GF-D8 (cell line): ENCODE data around the gene PDXP.
A peak's percentile ranks its signal among the peaks of the same experiment; 100 is the strongest.

Experiments
- DNase-seq: peaks from one replicate; lab custom pipeline; 2025; lab: John Stamatoyannopoulos, UW

PDXP gene

DNA sequence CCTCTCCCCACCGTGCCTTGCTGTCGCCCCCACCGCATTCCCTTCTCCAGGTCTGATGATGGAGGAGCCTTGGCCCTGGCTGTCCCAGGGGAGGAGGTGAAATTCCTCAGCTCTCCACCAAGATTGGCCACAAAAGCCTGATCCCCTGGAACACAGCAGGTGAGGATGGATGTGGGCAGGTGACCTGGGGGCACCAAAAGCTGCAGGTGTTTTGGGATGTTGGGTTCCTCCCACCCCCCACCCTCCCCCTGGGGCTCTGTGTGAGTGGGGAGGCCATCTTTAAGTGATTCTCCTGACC is 39.0 kb downstream of the PDXP start:
- no peak for DNase-seq

DNA sequence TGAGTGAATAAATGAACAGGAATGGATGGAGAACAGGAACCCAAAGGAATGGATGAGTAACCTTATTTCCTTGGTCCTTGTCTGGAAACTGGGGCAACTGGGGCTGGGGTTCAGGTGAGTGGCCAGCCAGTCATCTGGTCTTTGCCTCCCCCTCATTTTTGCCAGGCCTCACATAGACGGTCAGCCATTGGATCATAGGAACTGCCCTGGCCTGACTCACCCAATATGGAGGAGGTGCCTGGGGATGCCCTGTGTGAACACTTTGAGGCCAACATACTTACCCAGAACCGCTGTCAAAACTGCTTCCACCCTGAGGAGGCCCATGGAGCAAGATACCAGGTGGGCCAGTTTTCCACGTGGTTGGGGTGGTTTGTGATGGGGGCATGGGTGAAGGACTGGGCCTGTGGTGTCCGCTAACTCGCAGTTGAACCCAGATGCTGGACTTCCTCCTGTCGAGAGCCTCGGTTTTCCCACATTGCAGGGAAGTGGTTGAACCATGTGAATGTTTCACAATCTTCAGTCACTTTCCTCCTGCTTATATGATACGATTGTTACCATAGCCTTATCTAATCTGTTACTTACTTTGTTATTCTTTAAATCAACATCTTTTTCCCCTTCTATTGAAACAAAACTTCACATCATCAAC is 42.7 kb downstream of the PDXP start:
- peak; percentile 74 for DNase-seq

DNA sequence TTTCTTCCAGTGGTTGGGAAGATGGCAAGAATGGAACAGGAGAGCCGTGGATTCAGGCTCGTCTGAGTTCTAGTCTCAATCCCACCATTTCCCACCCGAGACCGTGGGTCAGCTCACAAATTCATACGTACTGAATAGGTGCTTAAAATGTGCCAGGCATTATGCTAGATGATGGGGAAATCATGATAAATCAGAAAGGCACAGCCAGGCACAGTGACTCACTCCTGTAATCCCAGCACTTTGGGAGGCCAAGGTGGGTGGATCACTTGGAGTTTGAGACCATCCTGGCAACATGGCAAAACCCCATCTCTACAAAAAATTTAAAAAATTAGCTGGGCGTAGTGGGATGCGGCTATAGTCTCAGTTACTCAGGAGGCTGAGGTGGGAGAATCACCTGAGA is 45.4 kb downstream of the PDXP start:
- DNase-seq, result no peak

DNA sequence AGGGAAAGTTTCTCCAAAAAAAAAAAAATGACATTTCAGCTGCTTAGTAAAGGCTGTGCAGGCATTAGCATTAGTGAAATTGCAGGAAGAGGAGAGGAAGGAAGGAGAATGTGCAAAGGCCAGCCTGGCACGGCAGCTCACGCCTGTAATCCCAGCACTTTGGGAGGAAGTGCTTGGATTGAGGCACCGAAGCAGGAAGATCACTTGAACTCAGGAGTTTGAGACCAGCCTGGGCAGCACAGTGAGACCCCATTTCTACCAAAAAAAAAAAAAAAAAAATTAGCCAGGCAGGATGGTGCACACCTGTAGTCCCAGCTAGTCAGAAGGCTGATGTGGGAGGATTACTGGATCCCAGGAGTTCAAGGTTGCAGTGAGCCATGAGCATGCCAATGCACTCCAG is 46.1 kb downstream of the PDXP start:
- DNase-seq, result no peak

DNA sequence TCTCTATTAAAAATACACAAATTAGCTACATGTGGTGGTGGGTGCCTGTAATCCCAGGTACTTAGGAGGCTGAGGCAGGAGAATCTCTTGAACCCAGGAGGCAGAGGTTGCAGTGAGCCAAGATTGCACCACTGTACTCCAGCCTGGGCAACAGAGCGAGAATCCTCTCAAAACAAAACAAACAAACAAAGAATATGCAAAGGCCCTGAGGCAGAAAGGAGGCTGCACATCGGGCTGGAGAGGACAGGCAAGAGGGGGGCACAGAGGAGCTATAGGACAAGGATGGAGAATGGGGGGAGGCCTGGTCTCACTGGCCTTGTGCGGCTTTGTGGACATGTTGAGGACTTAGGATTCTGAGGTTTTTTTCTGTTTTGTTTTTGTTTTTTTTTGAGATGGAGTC is 46.7 kb downstream of the PDXP start:
- no peak for DNase-seq

DNA sequence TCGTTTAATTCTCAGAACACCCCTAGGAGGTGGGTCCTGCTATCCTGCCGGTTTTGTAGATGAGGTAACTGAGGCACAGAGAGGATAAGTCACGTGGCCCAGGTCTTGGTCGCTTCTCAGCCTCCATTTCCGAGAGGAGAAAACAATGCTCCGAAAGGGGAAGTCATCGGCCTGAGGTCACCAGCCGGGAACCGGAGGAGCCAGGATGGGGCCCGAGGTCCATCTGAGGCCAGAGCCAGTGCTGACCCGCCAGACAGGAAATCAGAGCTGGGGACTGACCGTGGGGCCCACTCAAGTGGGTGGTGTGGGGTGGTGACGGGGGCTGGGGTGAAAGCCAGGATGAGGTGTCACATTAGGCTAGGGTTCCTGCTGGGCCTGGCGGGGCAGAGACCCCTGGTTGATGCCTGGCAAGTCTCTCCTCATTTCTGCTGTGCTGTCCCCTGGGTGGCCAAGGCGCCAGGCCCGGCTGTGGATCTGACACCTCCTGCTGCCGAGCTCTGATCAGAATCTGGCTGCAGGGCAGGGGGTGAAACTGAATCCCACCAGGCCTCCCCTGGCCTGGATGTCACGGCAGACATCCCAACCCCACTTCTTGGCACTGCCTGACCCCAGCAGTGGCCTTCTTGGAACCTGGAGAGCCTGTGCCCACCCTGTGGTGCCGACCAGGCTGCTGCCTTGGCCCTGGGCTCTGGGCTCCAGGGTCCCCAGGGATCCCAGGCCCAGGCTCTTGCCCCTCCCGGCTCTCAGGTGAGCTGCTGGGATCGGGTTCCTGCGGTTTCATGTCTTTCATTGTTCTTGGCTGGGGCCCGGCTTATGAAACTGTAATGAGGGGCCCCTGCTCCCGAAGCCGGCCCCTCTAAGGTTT is 50.3 kb downstream of the PDXP start:
- no peak for DNase-seq

DNA sequence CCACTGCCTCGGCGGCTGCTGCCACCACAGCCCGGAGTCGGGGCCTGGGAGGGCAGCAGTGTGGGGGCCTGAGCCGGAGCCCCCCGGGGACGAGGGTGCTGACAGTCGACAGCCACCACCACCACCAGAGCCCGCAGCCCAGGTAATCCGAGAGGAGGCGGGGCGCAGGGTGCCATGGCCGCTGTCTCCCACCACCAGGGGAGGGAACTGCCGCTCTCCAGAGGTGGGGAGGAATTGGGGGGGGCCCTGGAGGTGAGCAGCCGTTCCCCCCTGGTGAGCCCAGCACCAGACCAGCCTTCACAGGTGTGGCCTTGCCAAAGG is 50.9 kb downstream of the PDXP start:
- no peak for DNase-seq

DNA sequence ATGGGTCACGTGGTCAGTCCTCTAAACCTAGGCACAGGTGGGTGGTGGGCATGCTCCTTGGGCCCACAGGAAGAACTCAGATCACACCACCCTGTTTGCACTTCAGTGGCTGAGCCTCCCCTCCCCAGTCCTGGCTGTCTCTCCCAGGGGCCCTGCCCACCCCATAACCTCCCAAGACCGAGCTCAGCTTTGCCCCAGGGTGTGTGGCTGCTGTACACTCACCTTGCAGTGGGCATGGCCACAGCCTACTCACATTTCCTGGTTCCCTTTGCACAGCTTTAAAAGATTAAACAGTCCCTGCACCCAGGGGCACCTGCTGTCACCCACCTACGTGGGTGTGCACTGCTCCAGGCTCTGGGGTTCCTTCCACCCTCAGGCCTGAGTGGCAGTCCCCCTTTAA is 52.2 kb downstream of the PDXP start:
- DNase-seq, result no peak

DNA sequence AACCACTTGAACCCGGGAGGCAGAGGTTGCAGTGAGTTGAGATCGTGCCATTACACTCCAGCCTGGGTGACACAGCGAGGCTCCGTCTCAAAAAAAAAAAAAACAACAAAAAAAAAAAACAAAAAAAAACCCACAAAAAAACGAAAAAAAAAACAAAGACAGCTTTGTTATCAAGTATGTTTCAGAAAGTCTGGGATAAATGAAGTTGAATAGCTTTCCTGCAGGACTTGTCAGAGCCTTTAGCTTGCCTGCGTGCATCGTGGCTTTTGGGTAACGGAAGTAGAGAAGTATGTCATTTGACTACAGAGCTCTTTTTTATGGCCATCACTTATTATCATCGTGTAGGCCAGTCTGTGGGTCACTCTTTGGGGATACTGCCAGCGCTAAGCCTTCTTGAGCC is 53.0 kb downstream of the PDXP start:
- DNase-seq, result no peak

DNA sequence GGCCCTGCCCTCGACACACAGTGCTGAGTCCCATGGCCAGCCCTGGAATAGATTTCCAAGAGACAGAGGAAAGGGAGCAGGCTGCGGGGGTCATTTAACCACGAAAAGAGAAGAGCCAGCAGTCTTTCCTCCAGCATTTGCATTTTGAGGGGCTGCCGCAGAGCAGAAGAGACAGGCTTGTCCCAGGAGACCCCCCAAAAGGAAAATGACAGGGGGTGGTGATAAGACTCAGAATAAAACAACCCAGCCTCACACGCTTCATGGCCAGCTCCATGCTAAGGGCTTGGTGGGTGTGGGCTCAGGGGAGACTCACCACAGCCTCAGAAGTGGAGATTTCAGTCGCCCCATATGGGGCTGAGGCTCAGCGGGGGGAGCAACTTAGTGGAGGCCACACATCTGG is 55.2 kb downstream of the PDXP start:
- no peak for DNase-seq

DNA sequence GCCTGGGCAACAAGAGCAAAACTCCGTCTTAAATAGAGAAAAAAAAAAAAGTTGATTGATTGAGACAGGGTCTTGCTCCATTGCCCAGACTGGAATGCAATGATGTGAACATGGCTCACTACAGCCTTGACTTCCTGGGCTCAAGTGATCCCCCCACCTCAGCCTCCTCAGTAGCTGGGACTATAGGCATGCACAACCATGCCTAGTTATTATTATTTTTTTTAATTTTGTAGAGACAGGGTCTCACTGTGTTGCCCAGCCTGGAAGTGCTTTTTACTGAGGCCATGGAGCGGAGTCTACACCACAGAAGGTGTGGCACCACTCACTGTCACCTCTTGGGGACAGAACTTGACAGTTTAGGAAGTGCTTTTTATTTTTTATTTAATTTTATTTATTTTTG is 56.1 kb downstream of the PDXP start:
- DNase-seq, result no peak

DNA sequence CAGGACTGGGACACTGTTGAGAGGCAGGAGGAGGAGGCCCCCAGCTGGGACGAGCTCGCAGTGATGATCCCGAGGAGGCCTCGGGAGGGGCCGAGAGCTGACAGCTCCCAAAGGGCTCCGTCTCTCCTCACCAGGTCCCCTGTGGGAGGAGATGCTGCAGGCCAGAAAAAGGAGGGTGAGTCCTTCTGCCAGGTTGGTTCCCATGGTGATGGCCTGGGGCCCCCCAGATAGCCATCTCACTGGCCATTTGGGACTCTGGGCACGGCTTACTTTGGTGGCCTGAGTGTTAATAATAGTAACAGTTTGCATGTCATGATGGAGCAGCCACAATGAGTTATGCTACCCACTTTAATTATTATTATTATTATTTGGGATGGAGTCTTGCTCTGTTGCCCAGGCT is 57.2 kb downstream of the PDXP start:
- DNase-seq, result no peak
